Mesenchymal stem cell (in vitro differentiated cells and primary cell): ENCODE measurements around the gene KIF26B.

Experiments
- DNase-seq: peaks from one replicate; pipeline ENCODE4 v3.0.0-alpha.2; 2013
- H2AFZ ChIP-seq: one replicate; pipeline ENCODE4 v1.6.1; 2013; ENCODE audit warnings: low read depth, mild to moderate bottlenecking, control low read depth, inconsistent platforms, low read length, moderate library complexity
- H2AK5ac ChIP-seq: 2 replicates; pipeline ENCODE4 v1.6.1; 2013; ENCODE audit warnings: low read length, moderate library complexity, mild to moderate bottlenecking, inconsistent platforms; ENCODE audit not compliant: severe bottlenecking
- H2BK120ac ChIP-seq: one replicate; pipeline ENCODE4 v1.6.1; 2013; ENCODE audit warnings: low read depth, mild to moderate bottlenecking, inconsistent platforms, low read length, moderate library complexity
- H2BK12ac ChIP-seq, 2 experiments: one replicate each; pipeline ENCODE4 v1.6.1; 2013; ENCODE audit warnings: inconsistent platforms in 2 of 2, low read length in 2 of 2, mild to moderate bottlenecking in 2 of 2, moderate library complexity in 2 of 2, control low read depth in 1 of 2
- H2BK15ac ChIP-seq: one replicate; pipeline ENCODE4 v1.6.1; 2013; ENCODE audit warnings: mild to moderate bottlenecking, low read depth, inconsistent platforms; ENCODE audit not compliant: poor library complexity, severe bottlenecking
- H2BK5ac ChIP-seq: 2 replicates; pipeline ENCODE4 v1.6.1; 2013; ENCODE audit warnings: low read depth, mild to moderate bottlenecking, low read length, control low read depth, inconsistent platforms; ENCODE audit not compliant: poor library complexity, severe bottlenecking
- H3K14ac ChIP-seq, 2 experiments: one replicate each; pipeline ENCODE4 v1.6.1; 2013; ENCODE audit warnings: inconsistent platforms in 2 of 2, low read length in 2 of 2, control low read depth in 1 of 2, mild to moderate bottlenecking in 1 of 2, moderate library complexity in 1 of 2
- H3K18ac ChIP-seq, 2 experiments: one replicate each; pipeline ENCODE4 v1.6.1; 2013; ENCODE audit warnings: inconsistent platforms in 2 of 2, low read length in 2 of 2, control low read depth in 1 of 2, low read depth in 1 of 2, mild to moderate bottlenecking in 1 of 2
- H3K23ac ChIP-seq, 2 experiments: one replicate each; pipeline ENCODE4 v1.6.1; 2013; ENCODE audit warnings: inconsistent platforms in 2 of 2, low read length in 2 of 2, mild to moderate bottlenecking in 2 of 2, moderate library complexity in 2 of 2, control low read depth in 1 of 2
- H3K27ac ChIP-seq: 2 replicates; pipeline ENCODE4 v1.5.1; 2013; ENCODE audit warnings: mild to moderate bottlenecking, moderate library complexity, low read length, control low read depth, inconsistent platforms; ENCODE audit not compliant: poor library complexity, severe bottlenecking
- H3K27me3 ChIP-seq, 2 experiments: 2 replicates each; pipeline versions ENCODE4 v1.6.1 to v1.7.0; 2013; ENCODE audit warnings: low read length in 2 of 2, mild to moderate bottlenecking in 2 of 2, moderate library complexity in 2 of 2, control low read depth in 1 of 2, inconsistent platforms in 1 of 2; ENCODE audit not compliant: control insufficient read depth in 1 of 2, insufficient read depth in 1 of 2
- H3K36me3 ChIP-seq, 2 experiments: 2 replicates each; pipeline versions ENCODE4 v1.6.1 to v1.7.0; 2013; ENCODE audit warnings: low read length in 2 of 2, control low read depth in 1 of 2, inconsistent platforms in 1 of 2, low read depth in 1 of 2, mild to moderate bottlenecking in 1 of 2; ENCODE audit not compliant: insufficient read depth in 2 of 2, control insufficient read depth in 1 of 2
- H3K4ac ChIP-seq, 2 experiments: one replicate each; pipeline ENCODE4 v1.6.1; 2013; ENCODE audit warnings: inconsistent platforms in 2 of 2, low read length in 2 of 2, mild to moderate bottlenecking in 2 of 2, moderate library complexity in 2 of 2, control low read depth in 1 of 2, low read depth in 1 of 2
- H3K4me1 ChIP-seq: 2 replicates; pipeline ENCODE4 v1.6.1; 2013; ENCODE audit warnings: low read depth, low read length, control low read depth; ENCODE audit not compliant: control insufficient read depth, insufficient read depth
- H3K4me2 ChIP-seq: 2 replicates; pipeline ENCODE4 v1.6.1; 2013; ENCODE audit warnings: low read length, mild to moderate bottlenecking, inconsistent platforms; ENCODE audit not compliant: poor library complexity, severe bottlenecking
- H3K4me3 ChIP-seq, 2 experiments: 2 replicates each; pipeline versions ENCODE4 v1.5.1 to v1.7.0; 2013; ENCODE audit warnings: low read length in 2 of 2, mild to moderate bottlenecking in 2 of 2, control low read depth in 1 of 2, low read depth in 1 of 2; ENCODE audit not compliant: insufficient read depth in 1 of 2
- H3K79me1 ChIP-seq: replicated peaks from 2 replicates; pipeline ENCODE4 v1.6.1; 2013; ENCODE audit warnings: mild to moderate bottlenecking, control low read depth, low read length, inconsistent platforms; ENCODE audit not compliant: poor library complexity, severe bottlenecking
- H3K9ac ChIP-seq: 2 replicates; pipeline ENCODE4 v1.7.0; 2013; ENCODE audit warnings: mild to moderate bottlenecking, low read length, moderate library complexity
- H3K9me3 ChIP-seq: 2 replicates; pipeline ENCODE4 v1.7.0; 2013; ENCODE audit warnings: mild to moderate bottlenecking, low read length; ENCODE audit not compliant: control insufficient read depth
- H4K8ac ChIP-seq: one replicate; pipeline ENCODE4 v1.6.1; 2013; ENCODE audit warnings: inconsistent platforms, mild to moderate bottlenecking, low read length, moderate library complexity
- H4K91ac ChIP-seq: one replicate; pipeline ENCODE4 v1.6.1; 2013; ENCODE audit warnings: mild to moderate bottlenecking, low read length, inconsistent platforms
- WGBS: methylation state at CpG from one replicate; pipeline ENCODE4 v1.1.7; 2013; ENCODE audit warnings: mixed read lengths; 5-methylcytosine and 5-hydroxymethylcytosine counted together

Gene KIF26B

GRCh38 chr1:245750261-245750660 lies 595.5 kb downstream of the KIF26B start:
- H3K27me3 ChIP-seq = no peaks in the 10 kb centered on the region
- H3K9me3 ChIP-seq = peaks cover 4% of the 10 kb centered on the region
- peaks cover 3% of the 10 kb centered on the region for H3K4me1 ChIP-seq
- no peak overlapping the region for H2BK5ac ChIP-seq
- H3K23ac ChIP-seq = no peak overlapping the region
- no peak overlapping the region for H3K27ac ChIP-seq
- H2AFZ ChIP-seq = no peak overlapping the region
- no peak overlapping the region for H2BK120ac ChIP-seq
- H3K14ac ChIP-seq = no peak overlapping the region
- no peak overlapping the region for H4K8ac ChIP-seq
- H4K91ac ChIP-seq = no peak overlapping the region
- DNase-seq = no peak
- H3K4me2 ChIP-seq = no peak overlapping the region
- no peak overlapping the region for H3K4me3 ChIP-seq
- no peaks in the 10 kb centered on the region for H3K79me1 ChIP-seq
- H3K36me3 ChIP-seq = peaks cover 0 to 10% of the 10 kb centered on the region in 2 experiments
- no peak overlapping the region for H2AK5ac ChIP-seq
- H3K4ac ChIP-seq = no peak overlapping the region
- H3K9ac ChIP-seq = no peak overlapping the region
- 54% methylated on average over 2 of the region's 3 CpGs for WGBS
- peak overlapping the region in 1 of 2 experiments; percentile 69 for H2BK12ac ChIP-seq
- peak overlapping the region in 1 of 2 experiments; percentile 63 for H3K18ac ChIP-seq
- no peak overlapping the region for H2BK15ac ChIP-seq

DNA sequence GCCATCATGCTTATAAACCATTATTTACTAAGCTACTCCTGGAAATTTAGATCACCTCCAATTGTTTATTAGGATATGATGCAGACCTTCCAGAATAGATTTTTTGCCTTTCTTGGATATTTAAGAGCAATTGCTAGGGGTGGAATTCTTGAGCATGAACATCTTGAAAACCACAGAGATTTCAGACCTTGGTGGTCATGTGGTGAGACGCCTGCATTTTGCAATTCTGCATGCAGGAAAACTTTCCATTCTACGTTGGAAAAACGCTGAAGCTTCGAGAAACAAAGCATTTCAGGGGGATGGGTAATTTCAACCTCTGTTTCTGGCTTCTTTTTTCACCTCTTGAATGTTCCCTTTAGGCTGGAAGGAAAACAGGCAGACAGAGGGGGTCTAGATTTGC lies 596.3 kb downstream of the KIF26B start:
- Histone ChIP-seq H3K4me3 (no peak overlapping the region), H2BK12ac (no peak overlapping the region), H3K9ac (peak overlapping the region; percentile 28), H3K18ac (no peak overlapping the region), H2BK120ac (no peak overlapping the region), H3K9me3 (peaks cover 10% of the 10 kb centered on the region), H3K4me1 (peaks cover 3% of the 10 kb centered on the region), H2BK15ac (no peak overlapping the region), H3K79me1 (no peaks in the 10 kb centered on the region), H3K4ac (peak overlapping the region in 1 of 2 experiments; percentile 69), H3K27me3 (no peaks in the 10 kb centered on the region), H2BK5ac (no peak overlapping the region), H4K8ac (no peak overlapping the region), H3K23ac (no peak overlapping the region), H4K91ac (no peak overlapping the region), H3K4me2 (no peak overlapping the region), H2AK5ac (no peak overlapping the region), H3K14ac (no peak overlapping the region), H3K36me3 (peaks cover 0 to 10% of the 10 kb centered on the region in 2 experiments), H3K27ac (no peak overlapping the region), H2AFZ (no peak overlapping the region)
- 55% methylated on average over 4 of the region's 4 CpGs for WGBS
- peak; percentile 88 for DNase-seq

DNA sequence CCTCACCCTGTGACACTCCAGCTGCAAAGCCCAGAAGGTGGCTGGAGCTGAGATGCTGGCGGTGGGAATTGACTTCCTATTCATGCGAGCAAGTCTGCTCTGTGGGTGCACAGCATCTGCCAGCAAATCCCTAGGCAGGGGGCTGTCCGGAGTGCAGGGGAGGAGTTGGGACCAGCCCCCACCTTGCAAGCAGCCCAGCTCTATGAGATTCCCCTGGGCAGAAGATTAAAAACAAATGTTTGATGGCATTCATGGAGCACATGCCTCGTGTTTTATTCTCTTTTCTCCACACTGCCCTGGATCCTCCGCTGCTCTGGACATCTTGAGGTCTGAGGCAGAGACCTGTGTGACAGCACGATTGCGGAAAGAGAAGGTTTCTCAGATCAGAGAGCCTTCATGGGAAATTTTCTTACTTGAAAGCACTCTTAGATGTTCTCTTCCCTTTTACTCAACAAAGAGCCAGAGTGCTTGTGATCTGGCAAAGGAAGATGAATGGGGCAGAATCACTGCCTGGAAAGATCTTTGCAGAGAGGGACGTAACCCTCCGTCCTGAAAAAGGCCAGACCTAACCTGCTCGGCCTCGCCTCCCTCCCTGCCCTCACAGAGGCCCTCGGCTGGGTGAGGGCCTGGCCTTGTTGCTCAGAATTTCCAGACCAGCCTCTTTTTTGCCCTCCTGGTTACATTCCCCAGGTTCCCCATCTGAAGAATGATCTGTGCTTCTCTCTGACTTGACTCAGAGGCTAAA lies 597.1 kb downstream of the KIF26B start:
- Histone ChIP-seq H3K18ac (peak overlapping the region; percentile 72 to 79), H3K23ac (no peak overlapping the region), H3K4me2 (no peak overlapping the region), H4K8ac (peak overlapping the region; percentile 20), H3K9me3 (peaks cover 10% of the 10 kb centered on the region), H3K4ac (peak overlapping the region; percentile 10 to 69), H3K4me1 (peaks cover 3% of the 10 kb centered on the region), H3K27ac (no peak overlapping the region), H2BK120ac (no peak overlapping the region), H3K14ac (no peak overlapping the region), H4K91ac (peak overlapping the region; percentile 96), H3K79me1 (no peaks in the 10 kb centered on the region), H3K4me3 (no peak overlapping the region), H3K27me3 (no peaks in the 10 kb centered on the region), H2BK15ac (no peak overlapping the region), H3K36me3 (peaks cover 0 to 10% of the 10 kb centered on the region in 2 experiments), H2AK5ac (no peak overlapping the region), H3K9ac (peak overlapping the region; percentile 28), H2BK5ac (no peak overlapping the region), H2BK12ac (peak overlapping the region; percentile 4 to 95), H2AFZ (no peak overlapping the region)
- WGBS = 64% methylated on average over 12 of the region's 12 CpGs
- peak; percentile 19 for DNase-seq

- H3K9me3 ChIP-seq = peaks cover 10% of the 10 kb centered on the region
- H3K4me3 ChIP-seq = no peak overlapping the region
- H2BK15ac ChIP-seq = no peak overlapping the region
- no peak overlapping the region for H4K8ac ChIP-seq
- peak overlapping the region; percentile 11 for H2BK120ac ChIP-seq
- no peak overlapping the region for H2AK5ac ChIP-seq
- peaks cover 0 to 10% of the 10 kb centered on the region in 2 experiments for H3K36me3 ChIP-seq
- H3K14ac ChIP-seq = no peak overlapping the region
- no peak overlapping the region for H3K4me2 ChIP-seq
- peak overlapping the region; percentile 57 for H4K91ac ChIP-seq
- H3K27me3 ChIP-seq = no peaks in the 10 kb centered on the region
- no peaks in the 10 kb centered on the region for H3K79me1 ChIP-seq
- no peak overlapping the region for H3K4ac ChIP-seq
- H3K27ac ChIP-seq = no peak overlapping the region
- no peak overlapping the region for H2BK5ac ChIP-seq
- no peak overlapping the region for H2AFZ ChIP-seq
- H3K18ac ChIP-seq = peak overlapping the region in 1 of 2 experiments; percentile 6
- no peak overlapping the region for H3K9ac ChIP-seq
- WGBS = 92% methylated on average over 3 of the region's 3 CpGs
- DNase-seq = no peak
- peaks cover 3% of the 10 kb centered on the region for H3K4me1 ChIP-seq
- peak overlapping the region in 1 of 2 experiments; percentile 24 for H2BK12ac ChIP-seq
- H3K23ac ChIP-seq = no peak overlapping the region
Measured at GRCh38 chr1:245752561-245752960, 597.8 kb downstream of the KIF26B start.
